Measurements from ENCODE around the gene HTR3B.
"Not testable (repeated sequence)": the region's sequence is repeated elsewhere in the genome, so short reads cannot be mapped to it uniquely, and the experiment has no call there.

HTR3B gene

DNA sequence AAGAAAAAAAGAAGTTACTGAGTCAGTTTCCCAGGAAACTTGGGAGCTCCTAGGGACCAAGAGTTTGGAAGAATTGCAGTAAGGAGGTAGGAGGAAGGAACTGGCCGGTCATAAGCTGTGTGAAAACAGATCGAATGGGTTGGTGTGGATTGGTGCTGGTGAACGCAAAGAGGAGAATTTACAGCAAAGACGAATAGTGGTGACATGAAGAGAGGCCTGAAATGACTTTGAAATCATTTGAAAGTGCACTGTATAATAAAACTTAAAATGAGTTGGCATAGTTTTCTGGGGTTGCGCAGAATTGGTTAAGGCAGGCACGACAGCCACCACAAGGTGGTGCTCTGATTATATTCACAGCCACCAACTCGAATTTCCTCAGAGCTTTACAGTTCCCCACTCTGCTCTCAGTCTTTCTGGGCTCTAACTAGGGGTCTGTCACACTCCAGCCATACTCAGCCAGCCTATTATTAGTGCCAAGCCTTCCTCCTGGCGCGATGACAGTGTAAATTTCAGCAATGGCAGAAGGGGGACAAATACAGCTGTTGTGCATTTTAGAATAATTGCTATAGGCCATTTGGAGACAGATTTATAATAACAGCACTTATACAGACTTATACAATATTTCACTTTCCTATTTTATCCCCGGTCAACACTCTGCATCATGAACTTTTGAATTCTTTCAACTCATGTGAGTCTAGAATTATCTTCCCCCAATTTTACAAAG, 8.3 kb upstream of the HTR3B start:
- Histone ChIP-seq H3K36me3 (ENCODE audit: insufficient read depth, low read length) (no peaks in the 10 kb centered on the region), H3K27me3 (ENCODE audit: insufficient read depth, low read length) (no peaks in the 10 kb centered on the region), H3K9me3 (ENCODE audit: low read length) (no peaks in the 10 kb centered on the region), H3K4me1 (ENCODE audit: insufficient read depth, low read length) (no peaks in the 10 kb centered on the region), H3K4me3 (ENCODE audit: low read length) (no peak overlapping the region), H2AFZ (ENCODE audit: low read depth, low read length) (no peak overlapping the region)

DNA sequence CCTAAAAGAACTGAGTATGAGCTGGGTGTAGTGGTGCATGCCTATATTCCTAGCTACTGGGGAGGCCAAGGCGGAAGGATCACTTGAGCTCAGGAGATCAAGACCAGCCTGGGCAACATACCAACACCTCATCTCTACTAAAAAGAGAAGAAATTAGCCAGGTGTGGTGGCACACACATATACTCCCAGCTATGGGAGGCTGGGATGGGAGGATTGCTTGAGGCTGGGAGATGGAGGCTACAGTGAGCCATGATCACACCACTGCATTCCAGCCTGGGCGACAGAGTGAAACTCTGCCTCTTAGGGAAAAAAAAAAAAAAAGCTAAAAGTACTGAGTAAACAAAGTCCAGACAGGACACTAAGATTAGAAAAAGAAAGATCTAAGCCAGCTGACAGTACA, 3.5 kb upstream of the HTR3B start:
- Histone ChIP-seq H3K9me3 (ENCODE audit: low read length) (no peaks in the 10 kb centered on the region), H3K36me3 (ENCODE audit: insufficient read depth, low read length) (no peaks in the 10 kb centered on the region), H3K4me3 (ENCODE audit: low read length) (no peak overlapping the region), H3K4me1 (ENCODE audit: insufficient read depth, low read length) (no peaks in the 10 kb centered on the region), H3K27me3 (ENCODE audit: insufficient read depth, low read length) (peaks cover 7% of the 10 kb centered on the region), H2AFZ (ENCODE audit: low read depth, low read length) (no peak overlapping the region)

DNA sequence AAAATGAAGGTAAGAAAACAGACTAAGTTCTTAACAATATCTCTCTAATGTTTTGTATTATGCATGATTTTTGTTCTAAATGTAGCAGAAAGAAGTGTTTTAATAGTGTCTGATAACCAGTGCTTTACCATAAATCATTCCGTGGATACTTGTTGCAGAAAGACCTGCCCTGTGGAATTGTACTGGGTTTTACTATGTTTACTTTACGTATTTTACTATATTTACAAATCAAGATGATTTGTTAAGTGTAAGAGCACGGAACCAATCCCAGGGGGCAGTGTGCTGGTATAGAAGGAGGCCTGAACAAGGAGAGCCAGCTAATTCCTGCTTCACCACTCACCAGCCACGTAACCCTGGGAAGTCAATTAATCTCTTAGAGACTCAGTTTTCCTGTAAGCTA, 1.4 kb downstream of the HTR3B start:
- Histone ChIP-seq H3K36me3 (ENCODE audit: insufficient read depth, low read length) (no peaks in the 10 kb centered on the region), H3K9me3 (ENCODE audit: low read length) (no peaks in the 10 kb centered on the region), H3K4me1 (ENCODE audit: insufficient read depth, low read length) (no peaks in the 10 kb centered on the region), H2AFZ (ENCODE audit: low read depth, low read length) (no peak overlapping the region), H3K4me3 (ENCODE audit: low read length) (no peak overlapping the region), H3K27me3 (ENCODE audit: insufficient read depth, low read length) (peaks cover 28% of the 10 kb centered on the region)

GRCh38 chr11:113906516-113906915, 1.9 kb downstream of the HTR3B start:
- Histone ChIP-seq H2AFZ (ENCODE audit: low read depth, low read length) (no peak overlapping the region), H3K27me3 (ENCODE audit: insufficient read depth, low read length) (peaks cover 27% of the 10 kb centered on the region), H3K4me3 (ENCODE audit: low read length) (no peak overlapping the region), H3K9me3 (ENCODE audit: low read length) (no peaks in the 10 kb centered on the region), H3K36me3 (ENCODE audit: insufficient read depth, low read length) (no peaks in the 10 kb centered on the region), H3K4me1 (ENCODE audit: insufficient read depth, low read length) (no peaks in the 10 kb centered on the region)

- Histone ChIP-seq H3K27me3 (ENCODE audit: insufficient read depth, low read length) (peaks cover 24% of the 10 kb centered on the region), H3K4me1 (ENCODE audit: insufficient read depth, low read length) (no peaks in the 10 kb centered on the region), H3K36me3 (ENCODE audit: insufficient read depth, low read length) (no peaks in the 10 kb centered on the region), H2AFZ (ENCODE audit: low read depth, low read length) (no peak overlapping the region), H3K4me3 (ENCODE audit: low read length) (no peak overlapping the region), H3K9me3 (ENCODE audit: low read length) (no peaks in the 10 kb centered on the region)
Observed at GRCh38 chr11:113907152-113907551, 2.6 kb downstream of the HTR3B start.

DNA sequence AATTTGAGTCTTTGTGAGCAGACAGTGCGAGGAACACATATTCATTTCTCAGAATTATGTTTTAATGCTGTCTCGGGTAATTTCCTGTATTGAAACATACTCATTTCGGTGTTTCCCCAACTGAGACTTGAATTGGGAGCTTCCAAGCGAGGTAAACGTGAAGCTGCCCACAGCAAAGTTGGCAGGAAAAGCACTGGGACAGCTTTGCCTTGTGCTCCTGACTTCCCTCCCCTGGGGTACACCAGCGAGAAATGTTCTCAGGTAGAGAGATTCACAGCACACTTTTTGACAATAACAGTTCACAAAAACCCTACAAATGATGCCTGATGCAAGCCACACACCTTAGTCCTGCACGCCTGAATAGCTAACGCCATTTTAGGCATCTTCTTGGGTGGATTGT, 3.1 kb downstream of the HTR3B start:
- Histone ChIP-seq H3K4me1 (ENCODE audit: insufficient read depth, low read length) (no peaks in the 10 kb centered on the region), H3K9me3 (ENCODE audit: low read length) (no peaks in the 10 kb centered on the region), H3K4me3 (ENCODE audit: low read length) (no peak overlapping the region), H3K36me3 (ENCODE audit: insufficient read depth, low read length) (no peaks in the 10 kb centered on the region), H3K27me3 (ENCODE audit: insufficient read depth, low read length) (peaks cover 24% of the 10 kb centered on the region), H2AFZ (ENCODE audit: low read depth, low read length) (no peak overlapping the region)

DNA sequence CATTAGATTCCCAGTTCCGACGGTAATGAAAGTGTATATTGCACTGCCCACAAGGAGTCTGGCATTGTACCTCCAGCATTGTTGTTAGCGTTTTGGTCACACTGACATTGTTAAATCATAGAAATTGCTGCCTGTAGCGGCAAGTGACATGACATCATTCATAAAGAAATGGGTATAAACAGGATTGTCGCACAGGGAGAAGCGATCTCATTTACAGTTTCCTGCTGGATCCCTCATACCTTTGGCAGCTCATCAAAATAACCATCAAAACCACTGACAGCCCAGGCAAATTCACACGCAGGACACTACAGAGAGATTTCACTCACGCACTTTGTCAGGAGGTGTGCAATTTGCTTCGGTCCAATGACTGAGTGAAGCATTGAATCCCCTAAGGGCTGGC, 3.5 kb downstream of the HTR3B start:
- H2AFZ ChIP-seq (ENCODE audit: low read depth, low read length) = no peak overlapping the region
- no peaks in the 10 kb centered on the region for H3K36me3 ChIP-seq (ENCODE audit: insufficient read depth, low read length)
- H3K27me3 ChIP-seq (ENCODE audit: insufficient read depth, low read length) = peaks cover 24% of the 10 kb centered on the region
- no peaks in the 10 kb centered on the region for H3K9me3 ChIP-seq (ENCODE audit: low read length)
- no peaks in the 10 kb centered on the region for H3K4me1 ChIP-seq (ENCODE audit: insufficient read depth, low read length)
- no peak overlapping the region for H3K4me3 ChIP-seq (ENCODE audit: low read length)

GRCh38 chr11:113911491-113911890, 6.9 kb downstream of the HTR3B start:
- H3K27me3 ChIP-seq (ENCODE audit: insufficient read depth, low read length) = peaks cover 19% of the 10 kb centered on the region
- not testable (repeated sequence) for H3K4me1 ChIP-seq (ENCODE audit: insufficient read depth, low read length); H3K9me3 ChIP-seq (ENCODE audit: low read length); H2AFZ ChIP-seq (ENCODE audit: low read depth, low read length); H3K4me3 ChIP-seq (ENCODE audit: low read length); H3K36me3 ChIP-seq (ENCODE audit: insufficient read depth, low read length)

DNA sequence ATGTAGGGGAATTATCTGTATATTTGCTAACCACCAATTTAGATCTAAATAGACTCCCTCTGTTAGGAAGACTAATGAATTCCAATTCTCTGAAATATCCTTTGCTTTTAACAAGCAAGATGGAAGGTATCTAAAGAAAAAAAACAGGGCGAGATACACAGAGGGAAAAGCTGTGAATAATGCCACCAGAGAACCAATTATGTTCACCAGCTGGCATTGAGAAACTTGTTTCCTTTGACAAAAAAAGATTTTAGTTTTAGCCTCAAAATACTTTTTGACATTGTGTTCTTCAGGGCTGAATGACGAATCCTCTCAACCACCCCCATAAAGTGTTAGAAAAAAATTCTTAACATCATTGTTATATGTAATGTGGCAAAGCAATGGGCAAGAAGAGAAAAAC, 19.0 kb downstream of the HTR3B start:
- Histone ChIP-seq H3K4me1 (ENCODE audit: insufficient read depth, low read length) (no peaks in the 10 kb centered on the region), H2AFZ (ENCODE audit: low read depth, low read length) (no peak overlapping the region), H3K36me3 (ENCODE audit: insufficient read depth, low read length) (no peaks in the 10 kb centered on the region), H3K9me3 (ENCODE audit: low read length) (no peaks in the 10 kb centered on the region), H3K27me3 (ENCODE audit: insufficient read depth, low read length) (no peaks in the 10 kb centered on the region), H3K4me3 (ENCODE audit: low read length) (no peak overlapping the region)

DNA sequence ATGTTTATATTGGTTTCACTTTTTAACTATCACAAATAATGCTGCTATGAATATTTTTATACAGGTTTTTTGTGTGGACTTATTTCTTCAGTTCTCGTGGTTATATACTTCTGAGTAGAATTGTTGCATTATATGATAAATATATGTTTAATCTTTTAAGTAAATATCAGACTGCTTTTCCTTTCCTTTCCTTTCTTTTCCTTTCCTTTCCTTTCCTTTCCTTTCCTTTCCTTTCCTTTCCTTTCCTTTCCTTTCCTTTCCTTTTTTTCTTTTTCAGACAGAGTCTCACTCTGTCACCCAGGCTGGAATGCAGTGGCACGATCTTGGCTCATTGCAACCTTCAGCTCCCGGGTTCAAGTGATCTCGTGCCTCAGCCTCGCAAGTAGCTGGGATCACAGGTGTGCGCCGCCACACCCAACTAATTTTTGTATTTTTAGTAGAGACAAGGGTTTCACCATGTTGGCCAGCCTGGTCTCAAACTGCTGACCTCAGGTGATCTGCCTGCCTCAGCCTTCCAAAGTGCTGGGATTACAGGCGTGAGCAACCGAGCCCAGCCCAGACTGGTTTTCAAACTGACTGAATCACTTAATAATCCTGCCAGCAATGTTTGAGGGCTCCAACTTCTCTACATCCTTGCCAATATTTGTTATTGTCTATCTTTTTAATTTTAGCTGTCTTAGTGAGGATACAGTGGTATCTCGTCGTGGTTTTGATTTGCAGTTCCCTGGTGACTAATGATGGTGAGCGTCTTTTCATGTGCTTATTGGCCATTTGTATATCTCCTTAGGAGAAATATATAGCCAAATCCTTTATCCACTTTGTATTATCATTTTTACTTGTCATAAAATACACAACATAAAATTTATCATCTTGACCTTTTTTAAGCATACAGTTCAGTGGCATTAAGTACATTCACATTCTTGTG, 21.9 kb downstream of the HTR3B start:
- no peaks in the 10 kb centered on the region for H3K9me3 ChIP-seq (ENCODE audit: low read length)

DNA sequence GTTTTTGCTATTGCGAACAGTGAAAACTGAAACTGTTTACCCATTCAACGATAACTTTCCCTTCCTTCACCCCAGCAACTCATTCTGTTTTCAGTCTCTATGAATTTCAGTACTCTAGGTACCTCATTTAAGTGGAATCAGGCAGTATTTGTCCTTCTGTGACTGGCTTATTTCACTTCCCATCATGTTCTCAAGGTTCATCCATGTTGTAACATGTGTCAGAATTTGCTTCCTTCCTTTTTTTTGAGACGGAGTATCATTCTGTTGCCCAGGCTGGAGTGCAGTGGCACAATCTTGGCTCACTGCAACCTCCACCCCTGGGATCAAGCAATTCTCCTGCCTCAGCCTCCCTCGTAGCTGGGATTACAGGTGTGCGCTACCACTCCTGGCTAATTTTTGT, 23.7 kb downstream of the HTR3B start:
- no peaks in the 10 kb centered on the region for H3K4me1 ChIP-seq (ENCODE audit: insufficient read depth, low read length)

More for the DNA sequence above, 21.9 kb downstream of the HTR3B start:
- no peak overlapping the region for H2AFZ ChIP-seq (ENCODE audit: low read depth, low read length)
- H3K4me1 ChIP-seq (ENCODE audit: insufficient read depth, low read length) = no peaks in the 10 kb centered on the region
- H3K4me3 ChIP-seq (ENCODE audit: low read length) = no peak overlapping the region
- H3K36me3 ChIP-seq (ENCODE audit: insufficient read depth, low read length) = no peaks in the 10 kb centered on the region
- H3K27me3 ChIP-seq (ENCODE audit: insufficient read depth, low read length) = no peaks in the 10 kb centered on the region

DNA sequence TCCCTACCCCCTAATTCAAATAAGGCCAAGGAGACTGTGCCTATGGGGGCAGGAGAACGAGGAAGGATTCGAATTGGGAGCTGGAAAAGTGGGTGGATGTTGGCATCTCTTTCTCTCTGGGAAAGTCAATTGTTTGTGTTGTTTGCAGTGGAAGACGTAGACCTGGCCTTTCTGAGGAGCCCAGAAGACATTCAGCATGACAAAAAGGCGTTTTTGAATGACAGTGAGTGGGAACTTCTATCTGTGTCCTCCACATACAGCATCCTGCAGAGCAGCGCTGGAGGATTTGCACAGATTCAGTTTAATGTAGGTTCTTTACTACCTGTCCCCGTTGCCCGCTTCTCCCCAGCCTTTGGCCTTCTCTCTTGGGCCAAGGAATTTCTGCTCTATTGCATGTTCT, 28.2 kb downstream of the HTR3B start:
- Histone ChIP-seq H3K9me3 (ENCODE audit: low read length) (no peaks in the 10 kb centered on the region), H3K36me3 (ENCODE audit: insufficient read depth, low read length) (no peaks in the 10 kb centered on the region), H2AFZ (ENCODE audit: low read depth, low read length) (no peak overlapping the region), H3K4me3 (ENCODE audit: low read length) (no peak overlapping the region), H3K4me1 (ENCODE audit: insufficient read depth, low read length) (no peaks in the 10 kb centered on the region), H3K27me3 (ENCODE audit: insufficient read depth, low read length) (peaks cover 10% of the 10 kb centered on the region)

More for the DNA sequence above, 23.7 kb downstream of the HTR3B start:
- no peaks in the 10 kb centered on the region for H3K36me3 ChIP-seq (ENCODE audit: insufficient read depth, low read length)
- no peak overlapping the region for H2AFZ ChIP-seq (ENCODE audit: low read depth, low read length)
- H3K9me3 ChIP-seq (ENCODE audit: low read length) = no peaks in the 10 kb centered on the region
- peaks cover 4% of the 10 kb centered on the region for H3K27me3 ChIP-seq (ENCODE audit: insufficient read depth, low read length)
- H3K4me3 ChIP-seq (ENCODE audit: low read length) = no peak overlapping the region

GRCh38 chr11:113934193-113934592, 29.6 kb downstream of the HTR3B start:
- not testable (repeated sequence) for H3K27me3 ChIP-seq (ENCODE audit: insufficient read depth, low read length); H3K9me3 ChIP-seq (ENCODE audit: low read length); H3K4me1 ChIP-seq (ENCODE audit: insufficient read depth, low read length); H3K36me3 ChIP-seq (ENCODE audit: insufficient read depth, low read length); H3K4me3 ChIP-seq (ENCODE audit: low read length); H2AFZ ChIP-seq (ENCODE audit: low read depth, low read length)

All from neuron (in vitro differentiated cells).